Neural cell (in vitro differentiated cells): ENCODE data around the gene FOXI1.

Experiments used
- POLR2AphosphoS5 ChIP-seq: IDR thresholded peaks from 2 replicates; pipeline ENCODE4 v1.6.1; 2012
- RAD21 ChIP-seq: fragments of 450-650 bp; conservative IDR thresholded peaks from 2 replicates; pipeline ENCODE4 v1.6.1; 2014; ENCODE audit warnings: antibody characterized with exemption, mild to moderate bottlenecking, moderate library complexity

- TF ChIP-seq RAD21 (no peak), POLR2AphosphoS5 (no peak)
These were observed 1.4 kb upstream of the FOXI1 start for GRCh38 chr5:170104299-170104698.
